ENCODE data around the gene ELFN2.

Gene ELFN2

DNA sequence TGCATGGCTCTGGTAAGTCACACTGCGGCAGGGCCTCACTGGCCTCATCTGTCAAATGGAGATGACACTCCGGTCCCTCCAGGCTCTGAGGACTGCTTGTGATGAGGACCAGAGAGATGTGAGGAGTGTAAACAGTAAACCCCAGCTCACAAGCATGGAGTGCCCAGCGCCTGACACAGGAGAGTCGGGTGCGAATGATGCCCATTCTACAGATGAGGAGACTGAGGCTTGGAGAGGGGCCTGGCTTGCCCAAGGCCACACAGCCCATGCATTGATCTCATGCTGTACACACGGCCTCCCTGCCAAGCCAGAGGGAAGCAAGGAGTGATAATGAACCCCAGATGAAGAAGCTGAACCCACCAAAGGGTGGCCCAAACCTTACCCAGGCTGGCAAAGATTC, 37.2 kb downstream of the ELFN2 start:
- DNase-seq (ENCODE audit: low read depth in 2 of 2, low spot score in 1 of 2), result no peak

DNA sequence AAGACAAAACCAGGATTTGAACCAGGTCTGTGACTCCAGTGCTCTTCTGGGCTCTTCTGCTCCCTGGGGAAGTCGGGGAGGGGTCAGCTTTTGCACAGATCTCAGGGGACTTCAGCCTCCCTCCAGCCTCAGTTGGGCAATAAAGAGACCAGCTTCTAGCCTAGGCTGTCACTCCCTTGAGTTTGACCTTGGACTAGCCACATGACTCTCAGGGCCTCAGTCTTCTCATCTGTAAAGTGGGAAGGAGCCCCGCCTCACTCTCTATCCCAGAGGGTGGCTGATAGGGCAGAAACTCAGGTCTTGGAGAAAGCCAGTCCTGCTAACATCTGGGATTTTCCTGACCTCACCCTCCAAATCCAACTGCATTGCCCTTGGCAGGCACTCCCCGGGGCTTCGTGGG, 38.7 kb downstream of the ELFN2 start:
- no peak for DNase-seq (ENCODE audit: low read depth in 2 of 2, low spot score in 1 of 2)

DNA sequence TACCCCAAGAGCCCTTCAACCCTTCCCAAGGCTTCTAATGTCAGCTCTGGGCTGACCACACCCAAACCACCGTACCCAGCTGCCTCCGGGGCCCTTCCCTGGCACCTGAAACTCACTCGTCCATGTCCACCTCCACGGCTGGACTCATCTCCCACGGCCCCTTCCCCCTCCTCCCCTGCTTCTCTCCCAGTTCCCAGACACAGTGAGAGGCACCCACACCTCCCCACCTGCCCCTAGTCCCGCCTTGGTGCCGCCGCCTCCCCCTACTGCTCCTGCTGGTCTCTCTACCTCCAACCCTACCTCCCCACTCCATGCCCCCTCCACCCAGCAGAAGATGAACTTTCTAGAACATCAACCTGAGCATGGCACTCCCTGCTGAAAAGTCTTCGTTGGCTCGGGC, 39.5 kb downstream of the ELFN2 start:
- DNase-seq (ENCODE audit: low read depth in 2 of 2, low spot score in 1 of 2), result no peak

DNA sequence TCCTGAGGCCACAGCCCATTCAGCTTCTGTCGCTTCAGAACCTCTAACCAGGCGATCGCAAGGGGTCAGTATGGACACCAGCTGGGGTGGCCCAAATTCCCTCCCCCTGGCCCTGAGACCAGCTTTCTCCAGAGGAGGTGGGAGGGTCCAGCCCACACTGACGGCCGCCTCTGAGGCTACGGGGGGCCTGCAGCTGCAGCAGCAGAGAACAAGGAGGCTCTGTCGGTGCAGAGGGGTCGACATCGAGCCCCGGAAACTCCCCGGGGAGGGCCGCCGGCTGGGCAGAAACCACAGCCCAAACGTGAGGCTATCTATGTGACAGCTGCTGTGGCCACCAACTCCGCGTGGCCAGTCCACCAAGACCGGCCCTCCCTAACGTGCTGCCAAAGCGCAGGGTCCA, 40.8 kb downstream of the ELFN2 start:
- no peak for DNase-seq (ENCODE audit: low read depth in 2 of 2, low spot score in 1 of 2)

DNA sequence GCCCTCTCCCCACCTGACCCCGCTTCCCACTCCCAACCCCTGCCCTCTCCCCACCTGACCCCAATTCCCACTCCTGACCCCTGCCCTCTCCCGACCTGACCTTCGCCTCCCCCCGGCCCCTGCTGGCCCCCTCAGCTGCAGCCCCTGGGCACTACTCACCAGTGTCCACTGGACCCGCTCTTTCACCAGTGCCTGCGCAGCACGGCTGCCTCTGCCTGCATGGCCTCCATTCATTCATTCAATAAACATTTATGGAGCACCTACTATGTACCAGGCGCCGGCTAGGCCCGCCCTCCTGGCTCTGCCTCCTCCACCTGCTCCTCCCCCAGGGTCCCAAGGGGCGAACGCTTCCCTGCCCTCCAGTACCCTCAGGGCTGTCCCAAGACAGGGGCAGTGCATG, 42.6 kb downstream of the ELFN2 start:
- no peak for DNase-seq (ENCODE audit: low read depth in 2 of 2, low spot score in 1 of 2)

DNA sequence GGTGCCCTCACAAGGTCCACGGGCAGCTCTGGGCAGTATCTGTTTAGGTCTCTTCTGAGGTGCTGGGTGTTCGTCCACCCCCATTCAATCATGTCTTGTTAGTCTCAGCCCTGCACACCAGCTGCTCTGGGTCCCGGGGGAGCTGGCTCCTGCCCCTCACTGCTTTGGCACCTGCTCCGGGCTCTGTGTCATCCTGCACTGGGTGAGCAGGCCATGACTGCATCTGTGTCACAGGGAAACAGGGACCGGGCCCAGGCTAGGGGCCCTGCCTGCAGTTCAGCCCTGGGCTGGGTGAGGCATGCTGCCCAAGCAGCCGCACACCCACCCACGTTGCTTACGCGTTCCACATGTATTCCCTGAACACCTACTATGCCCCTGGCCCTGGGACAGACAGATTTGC, 43.9 kb downstream of the ELFN2 start:
- no peak for DNase-seq (ENCODE audit: low read depth in 2 of 2, low spot score in 1 of 2)

DNA sequence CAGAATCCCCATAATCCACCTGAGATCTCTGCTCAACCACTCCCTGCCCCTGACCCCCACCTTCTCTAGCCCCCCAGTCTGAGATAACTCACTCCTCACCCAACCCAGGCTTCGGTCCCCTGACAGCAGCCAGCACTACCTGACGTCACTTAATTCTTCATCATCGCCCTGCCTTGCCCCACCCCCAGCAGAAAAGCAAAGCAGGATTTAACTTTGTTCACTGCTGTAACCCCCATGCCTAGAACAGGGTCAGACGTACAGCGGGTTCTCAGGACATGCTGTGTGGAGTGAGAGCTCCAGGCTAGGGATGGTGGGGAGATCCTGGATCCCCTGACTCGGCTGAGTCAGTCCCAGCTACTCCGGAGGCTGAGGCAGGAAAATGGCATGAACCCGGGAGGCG, 45.8 kb downstream of the ELFN2 start:
- DNase-seq (ENCODE audit: low read depth in 2 of 2, low spot score in 1 of 2), result no peak

DNA sequence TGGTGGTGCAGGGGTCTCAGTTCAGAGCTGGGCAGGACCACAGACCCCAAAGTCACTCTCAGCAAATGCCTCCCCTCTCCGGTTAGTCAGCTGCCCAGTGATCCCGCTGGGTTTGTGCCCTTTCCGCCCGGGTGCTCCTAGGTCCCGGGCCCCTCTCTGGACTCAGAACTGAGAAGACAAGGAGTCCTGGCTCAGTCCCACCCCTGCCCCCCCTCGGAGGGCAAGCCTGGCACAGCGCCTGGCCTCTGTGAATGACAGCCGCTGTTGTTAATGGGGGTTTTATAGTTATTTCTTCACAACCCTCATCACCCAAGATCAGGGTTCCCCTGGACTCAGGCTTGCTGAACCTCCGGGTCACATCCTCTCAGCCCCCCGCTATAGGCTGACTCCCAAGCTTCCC, 47.6 kb downstream of the ELFN2 start:
- DNase-seq (ENCODE audit: low read depth in 2 of 2, low spot score in 1 of 2), result no peak

DNA sequence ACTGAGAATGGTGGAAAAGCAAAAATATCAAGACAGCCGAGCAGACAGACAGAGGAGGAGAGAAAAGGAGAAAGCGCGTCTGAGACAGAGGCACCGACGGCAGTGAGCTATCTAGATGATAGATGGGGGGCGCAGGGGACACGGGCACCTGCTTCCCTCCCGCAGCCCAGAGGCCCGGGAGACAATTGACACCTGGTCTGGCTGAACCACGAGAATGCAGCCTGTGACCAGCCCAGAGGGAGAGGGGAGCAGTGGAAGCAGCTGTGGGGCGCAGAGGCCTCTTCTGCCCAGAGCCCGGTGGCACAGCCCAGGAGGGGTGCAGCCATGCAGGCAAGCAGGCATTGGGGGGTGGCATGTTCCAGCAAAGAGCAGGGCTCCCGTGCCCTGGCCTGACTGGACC, 48.2 kb downstream of the ELFN2 start:
- no peak for DNase-seq (ENCODE audit: low read depth in 2 of 2, low spot score in 1 of 2)

DNA sequence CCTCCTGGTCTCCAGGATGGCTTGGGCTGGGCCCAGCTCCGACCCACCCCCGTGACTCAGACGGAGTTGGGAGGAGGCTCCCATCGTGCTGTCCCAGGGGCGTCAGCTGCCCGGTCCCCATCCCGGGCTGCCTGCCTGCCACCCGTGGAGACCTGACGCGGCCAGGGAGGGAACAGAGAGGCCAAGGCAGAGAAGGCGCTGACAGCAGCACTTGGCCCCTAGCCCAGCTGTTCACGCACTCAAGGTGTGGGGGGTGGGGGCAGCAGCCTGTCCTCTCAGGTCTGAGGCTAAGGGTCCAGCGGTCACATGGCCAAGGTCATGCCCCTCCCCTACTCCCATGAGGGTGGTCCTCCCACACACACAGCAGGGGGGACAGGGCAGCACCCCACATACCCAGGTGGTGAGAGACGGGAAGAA, 48.6 kb downstream of the ELFN2 start:
- no peak for DNase-seq (ENCODE audit: low read depth in 2 of 2, low spot score in 1 of 2)

DNA sequence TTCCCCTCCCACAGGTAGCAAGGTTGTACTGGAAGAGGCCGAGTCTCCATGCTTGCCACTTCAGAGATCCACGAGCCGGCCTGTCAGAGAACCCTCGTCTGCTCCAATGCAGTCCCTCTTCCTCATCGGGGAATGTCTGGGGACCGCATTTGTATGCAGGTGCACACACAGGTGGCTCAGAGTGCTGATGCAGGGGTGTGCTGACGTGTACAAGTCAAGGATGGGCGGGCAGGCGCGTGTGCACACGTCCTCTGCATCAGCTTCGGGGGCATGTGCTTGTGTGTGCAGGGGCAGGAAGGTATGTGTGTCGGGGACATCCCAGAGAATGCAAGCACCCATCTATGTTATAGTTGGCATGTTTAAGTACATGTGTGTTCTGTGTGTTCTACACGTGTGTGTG, 49.4 kb downstream of the ELFN2 start:
- DNase-seq (ENCODE audit: low read depth in 2 of 2, low spot score in 1 of 2), result no peak

DNA sequence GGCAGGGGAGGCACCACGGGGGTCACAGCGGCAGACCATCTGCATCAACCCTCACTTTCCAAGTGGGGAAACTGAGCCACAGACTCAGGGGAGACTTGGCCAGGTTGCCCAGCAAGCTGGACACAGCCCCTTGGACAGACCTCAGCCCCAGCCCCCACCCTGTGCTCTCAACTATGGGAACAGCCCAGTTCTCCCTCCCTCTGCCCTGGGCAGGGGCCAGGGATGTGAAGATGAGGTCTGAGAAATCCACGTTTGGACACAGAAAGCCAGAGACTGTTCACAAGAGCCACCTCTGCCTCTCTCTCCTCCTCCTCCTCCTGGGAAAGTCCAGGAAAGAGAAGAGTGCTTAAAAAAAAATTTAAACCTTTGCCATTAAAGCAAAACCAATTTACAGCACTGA, 50.1 kb downstream of the ELFN2 start:
- no peak for DNase-seq (ENCODE audit: low read depth in 2 of 2, low spot score in 1 of 2)

DNA sequence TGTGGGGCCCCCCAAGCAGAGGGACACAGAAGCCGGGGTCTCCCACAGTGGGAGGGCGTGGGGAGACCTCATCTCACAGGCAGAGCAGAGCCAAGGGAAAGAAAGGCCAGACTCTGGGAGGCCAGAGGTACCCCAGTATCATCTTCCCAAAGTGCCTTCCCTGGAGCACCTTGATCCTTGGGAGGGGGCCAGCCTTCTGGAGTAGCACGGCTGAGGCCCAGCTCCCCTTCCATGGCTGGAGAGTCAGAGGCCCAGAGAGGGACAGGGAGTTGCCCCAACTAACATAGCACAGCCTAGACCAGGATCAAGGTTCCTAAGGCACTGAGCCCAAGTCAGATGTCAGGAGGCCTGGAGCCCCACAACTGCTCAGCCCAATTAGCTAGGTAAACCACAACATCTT, 50.6 kb downstream of the ELFN2 start:
- no peak for DNase-seq (ENCODE audit: low read depth in 2 of 2, low spot score in 1 of 2)

DNA sequence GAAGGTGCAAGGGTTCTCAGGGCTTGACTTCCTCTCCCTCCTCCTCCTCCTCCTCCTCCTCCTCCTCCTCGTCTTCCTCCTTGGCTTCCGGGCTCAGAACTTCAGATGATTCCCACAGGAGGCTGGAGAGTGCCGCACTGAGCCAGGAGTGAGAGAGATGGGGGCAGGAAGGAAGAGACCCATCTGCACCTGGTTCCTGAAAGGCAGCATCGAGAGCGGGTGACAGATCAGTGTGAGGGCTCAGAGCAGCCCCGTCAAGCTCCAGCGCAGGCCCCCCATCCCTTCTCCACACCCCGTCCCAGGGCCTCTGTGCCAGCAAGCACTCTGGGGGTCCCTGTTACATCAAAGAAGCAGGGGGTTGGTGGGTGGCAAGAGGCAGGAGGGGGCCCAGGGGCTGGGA, 51.5 kb downstream of the ELFN2 start:
- no peak for DNase-seq (ENCODE audit: low read depth in 2 of 2, low spot score in 1 of 2)

DNA sequence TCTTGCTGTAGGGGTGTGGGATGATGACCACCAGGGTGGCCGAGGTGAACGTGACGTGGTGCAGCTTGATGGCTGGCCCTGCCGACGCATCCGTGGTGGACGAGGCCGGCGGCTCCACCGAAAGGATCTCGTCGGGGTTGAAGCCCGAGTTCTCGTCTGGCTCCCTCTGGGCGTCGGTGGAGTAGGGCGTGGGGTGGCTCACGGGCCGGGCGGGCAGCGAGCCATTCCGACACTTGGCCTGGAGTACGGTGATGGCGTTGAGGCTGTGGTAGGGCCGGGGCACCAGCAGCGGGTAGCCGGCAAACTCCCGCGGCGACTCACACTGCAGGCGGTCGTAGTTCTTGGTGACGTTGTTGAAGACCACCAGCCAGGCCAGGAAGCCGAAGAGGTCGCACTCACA, 52.7 kb downstream of the ELFN2 start:
- no peak for DNase-seq (ENCODE audit: low read depth in 2 of 2, low spot score in 1 of 2)

DNA sequence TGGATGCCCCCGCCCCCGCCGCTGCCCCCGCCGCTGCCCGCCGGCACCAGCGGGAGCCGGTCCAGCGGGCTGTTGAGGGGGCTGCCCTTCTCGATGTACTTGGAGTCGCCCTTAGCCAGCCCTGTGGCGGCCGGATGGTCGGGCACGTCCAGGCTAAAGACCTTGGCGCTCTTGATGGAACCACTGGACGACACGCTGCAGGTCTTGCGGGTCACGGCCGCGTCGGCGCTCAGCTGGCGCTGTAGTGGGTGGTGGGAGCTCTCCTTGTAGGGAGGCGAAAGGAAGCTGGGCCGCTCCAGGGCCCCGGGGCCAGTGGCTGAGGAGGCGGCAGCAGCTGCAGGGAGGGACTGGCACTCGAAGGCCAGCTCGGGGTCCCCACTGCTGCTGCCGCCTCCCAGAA, 53.8 kb downstream of the ELFN2 start:
- DNase-seq (ENCODE audit: low read depth in 2 of 2, low spot score in 1 of 2), result no peak

DNA sequence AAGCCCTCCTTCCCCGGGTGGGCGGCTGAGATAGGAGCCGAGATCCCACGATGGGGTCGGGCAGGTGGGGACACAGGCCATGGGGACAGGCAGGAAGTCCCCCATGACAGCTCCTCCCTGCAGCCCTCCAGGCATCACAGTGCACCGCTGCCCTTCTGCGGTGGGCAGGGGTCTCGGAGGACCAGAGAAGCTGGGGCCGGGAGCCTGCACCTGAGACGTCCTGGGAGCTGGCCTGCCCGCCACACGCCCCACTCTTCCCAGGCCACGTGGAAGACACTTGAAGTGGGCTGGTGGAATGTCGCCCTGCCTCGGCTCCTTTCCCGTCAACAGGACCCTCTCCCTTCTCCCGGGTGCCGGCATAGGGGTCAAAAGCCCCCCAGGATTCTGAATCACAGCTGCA, 55.4 kb downstream of the ELFN2 start:
- DNase-seq (ENCODE audit: low read depth in 2 of 2, low spot score in 1 of 2), result no peak

DNA sequence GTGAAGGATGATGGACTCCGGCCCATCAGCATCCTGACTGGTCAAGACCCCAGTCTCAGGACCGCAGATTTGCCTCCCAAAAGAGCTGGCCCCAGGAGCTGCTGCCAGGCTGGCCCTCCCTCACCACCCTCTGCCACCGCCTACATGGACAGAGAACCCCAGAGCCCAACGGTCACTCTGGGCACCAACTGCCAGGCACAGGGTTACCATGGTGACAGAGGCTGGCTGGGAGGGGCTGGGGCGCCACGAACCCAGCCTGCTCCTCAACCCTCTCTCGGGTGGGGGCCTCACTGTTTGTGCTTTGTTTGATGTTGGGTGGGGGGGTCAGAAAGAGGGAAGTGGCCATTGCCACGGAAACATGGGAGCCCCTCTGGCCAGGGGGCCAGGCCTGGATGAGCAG, 55.8 kb downstream of the ELFN2 start:
- DNase-seq (ENCODE audit: low read depth in 2 of 2, low spot score in 1 of 2), result no peak

DNA sequence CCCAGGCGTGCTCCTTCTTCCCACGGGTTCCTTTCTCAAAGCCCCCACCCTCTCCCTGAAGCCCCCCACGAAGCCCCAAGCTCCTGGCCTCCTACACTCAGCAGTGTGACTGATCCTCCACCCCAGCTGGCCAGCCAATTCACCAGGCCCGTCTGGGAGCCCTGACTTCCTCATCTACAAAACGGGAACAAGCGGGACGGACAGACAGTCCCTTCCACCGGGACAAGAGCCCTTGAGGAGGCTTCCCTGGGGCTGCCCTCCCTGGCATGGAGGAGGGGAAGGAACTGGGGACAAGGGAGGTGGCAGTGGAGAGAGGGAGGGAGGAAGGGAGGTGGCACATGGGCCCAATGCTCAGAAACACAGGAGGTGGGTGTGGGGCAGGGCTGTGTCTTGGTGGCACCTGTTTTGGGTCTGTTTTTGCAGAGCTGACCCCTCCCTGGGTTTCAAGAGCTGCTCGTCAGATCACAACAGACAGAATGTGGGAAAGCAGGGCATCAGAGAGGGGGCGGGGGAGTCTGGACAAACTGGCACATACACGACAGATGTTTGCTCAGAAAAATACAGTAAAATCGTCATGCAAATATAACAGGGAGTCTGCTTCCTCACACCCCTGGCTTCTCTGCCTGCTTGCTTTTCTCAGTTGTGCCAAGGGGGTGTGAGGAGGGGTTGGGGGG, 56.8 kb downstream of the ELFN2 start:
- no peak for DNase-seq (ENCODE audit: low read depth in 2 of 2, low spot score in 1 of 2)

DNA sequence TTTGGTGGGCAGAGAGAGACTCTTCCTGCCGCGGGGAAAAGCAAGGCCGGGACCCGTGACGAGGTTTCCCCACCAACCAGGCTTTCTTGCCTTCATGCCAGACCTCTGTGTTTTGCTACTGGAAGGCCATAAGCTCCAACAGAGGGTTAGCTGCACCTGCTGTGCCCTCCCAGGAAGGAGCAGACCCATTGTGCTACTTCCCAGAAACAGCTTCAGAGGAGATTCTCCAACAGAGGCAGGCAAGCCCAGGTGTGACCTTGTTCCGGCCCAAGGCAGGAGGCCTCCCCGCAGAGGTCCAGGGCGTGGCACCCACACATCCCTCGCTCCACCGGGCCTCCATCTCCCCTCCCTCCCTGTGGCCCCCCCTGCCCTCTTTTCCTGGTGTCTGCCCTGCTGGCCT, 57.8 kb downstream of the ELFN2 start:
- no peak for DNase-seq (ENCODE audit: low read depth in 2 of 2, low spot score in 1 of 2)

DNA sequence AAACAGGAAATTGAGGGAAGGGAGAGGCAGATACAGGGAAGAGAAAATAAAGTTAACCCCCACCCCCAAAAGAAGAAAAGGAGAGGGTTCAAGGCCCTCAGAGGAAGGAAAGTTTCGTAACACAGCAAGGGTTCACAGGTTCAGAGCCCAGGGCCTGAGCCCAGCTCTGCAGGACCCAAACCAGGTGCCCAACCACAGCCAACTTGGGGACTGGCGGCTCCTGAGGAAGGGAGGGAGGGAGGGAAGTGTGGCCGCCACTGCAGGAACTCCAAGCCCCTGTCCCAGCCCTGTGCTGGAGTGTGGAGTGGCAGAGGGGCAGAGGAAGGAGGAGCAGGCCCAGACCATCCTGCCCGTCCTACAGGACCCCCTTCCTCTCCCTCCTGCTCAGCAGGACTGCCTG, 59.2 kb downstream of the ELFN2 start:
- no peak for DNase-seq (ENCODE audit: low read depth in 2 of 2, low spot score in 1 of 2)

DNA sequence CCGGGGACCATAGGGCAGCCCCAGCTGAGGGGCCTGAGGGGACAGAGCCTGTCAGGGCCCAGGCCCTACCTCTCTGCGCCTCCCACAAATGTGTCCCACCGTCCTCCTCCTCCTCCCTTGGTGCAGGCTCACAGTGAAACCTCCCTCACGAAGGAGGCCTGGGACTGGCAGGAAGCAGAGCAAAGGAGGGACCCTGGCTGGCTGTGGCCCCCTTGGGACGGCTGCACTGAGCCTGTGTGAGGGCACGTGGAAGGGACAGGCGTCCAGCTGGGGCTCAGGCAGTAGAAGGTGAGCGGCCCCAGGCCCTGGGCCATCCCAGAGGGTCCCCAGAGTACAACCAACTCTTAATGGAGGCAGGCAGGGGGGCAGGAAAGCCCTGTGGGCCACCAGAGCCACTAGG, 60.7 kb downstream of the ELFN2 start:
- DNase-seq (ENCODE audit: low read depth in 2 of 2, low spot score in 1 of 2), result no peak

DNA sequence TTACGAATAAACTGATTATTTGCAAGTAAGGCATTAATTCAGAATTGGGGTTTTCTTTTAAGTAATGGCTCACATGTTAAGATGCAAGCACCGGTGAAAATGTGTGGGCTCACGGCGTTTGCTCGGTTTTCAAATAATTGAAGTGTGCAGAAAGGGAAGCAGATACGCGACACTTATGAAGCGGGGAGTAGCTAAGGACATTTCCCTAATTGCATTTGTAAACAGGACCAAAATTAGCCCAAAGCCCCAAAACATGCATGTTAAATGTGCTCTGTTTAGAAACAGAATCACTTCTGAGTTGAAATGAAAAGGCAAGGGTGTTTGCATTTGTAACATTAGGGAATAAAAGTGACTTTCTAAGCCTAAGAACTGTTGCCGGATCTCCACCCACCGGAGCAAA, 61.3 kb downstream of the ELFN2 start:
- DNase-seq (ENCODE audit: low read depth in 2 of 2, low spot score in 1 of 2), result no peak

All from stimulated activated CD8-positive, alpha-beta memory T cell treated with anti-CD3 and anti-CD28 coated beads, Interleukin-4, amount 100 ng/mL, for 4 hours (primary cell).